Gastrocnemius medialis (tissue), 4 donors: ENCODE results near the gene CADM3.

Experiments
- CTCF ChIP-seq, 5 experiments: fragments of 450-650 bp in 3 of 5; fragments of 200-600 bp in 2 of 5; sonication (generic) in 2 of 5; IDR thresholded peaks in 4 of 5; conservative IDR thresholded peaks in 1 of 5; 1 replicate in 4 of 5; 2 replicates in 1 of 5; pipeline ENCODE4 v1.5.1; 2016 to 2019; ENCODE audit warnings: antibody characterized with exemption in 5 of 5, mild to moderate bottlenecking in 3 of 5, moderate library complexity in 3 of 5
- POLR2A ChIP-seq, 2 donors: fragments of 450-650 bp; IDR thresholded peaks; one replicate each; pipeline ENCODE4 v1.6.1; 2017; ENCODE audit warnings: antibody characterized with exemption in 2 of 2, mild to moderate bottlenecking in 2 of 2, moderate library complexity in 2 of 2

GRCh38 chr1:159211331-159212136 is 40.1 kb downstream of the CADM3 start:
- TF ChIP-seq POLR2A (IDR thresholded peaks at IDR 0.05) (no peak), CTCF (IDR thresholded peaks at IDR 0.05 in 4 of 5, conservative IDR thresholded peaks at IDR 0.05 in 1 of 5) (peak; percentile 60 to 80 (median 69))
